ENCODE data around the gene NCBP1. TPM values are rescaled to one million over a fixed set of nuclear protein-coding genes. Genes with fewer than 3 reads are reported as not detected.
A peak's percentile ranks its signal among the peaks of the same experiment; 100 is the strongest.

Gene NCBP1
- total and polyA plus RNA-seq, 2 of the 4 experiments (the other 2 are of a cell fraction), result 17.8 to 46.4 TPM

DNA sequence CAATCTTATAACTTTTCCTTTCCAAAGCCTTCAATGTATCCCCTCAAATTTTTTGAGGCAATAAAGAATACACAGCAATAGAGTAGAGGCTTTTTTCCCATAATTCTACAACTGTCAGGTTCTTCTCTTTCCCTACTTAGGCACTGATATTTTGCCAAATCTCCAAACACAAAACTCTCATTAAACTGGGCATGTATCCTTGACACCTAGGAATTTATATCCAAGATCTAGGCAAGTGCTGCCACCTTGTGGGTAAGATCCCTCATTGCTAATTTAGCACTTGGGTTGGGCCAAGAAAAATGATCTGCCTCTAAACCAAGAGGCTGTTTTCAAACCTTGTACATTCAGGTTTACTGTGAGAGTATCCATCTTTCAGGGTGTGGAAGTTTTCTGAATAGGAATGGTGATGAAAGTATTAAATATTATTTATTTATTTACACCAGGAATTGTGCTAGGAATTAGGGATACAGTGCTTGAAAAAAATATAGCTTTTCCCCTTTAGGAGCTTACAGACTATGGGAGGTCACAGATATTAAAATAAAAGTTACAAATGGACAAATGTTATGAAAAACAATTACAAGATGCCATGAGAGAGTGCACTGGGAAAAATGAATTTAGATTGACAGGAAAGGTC, 18.1 kb upstream of the NCBP1 start:
- Histone ChIP-seq H3K4ac (ENCODE audit: low read depth, low read length) (no peak overlapping the region), H2BK5ac (ENCODE audit: low read depth, low read length, poor library complexity, severe bottlenecking) (no peak overlapping the region), H3K27me3 (ENCODE audit: control insufficient read depth, insufficient read depth, low read length) (no peaks in the 10 kb centered on the region), H2BK20ac (ENCODE audit: low read depth, low read length) (no peak overlapping the region), H4K8ac (ENCODE audit: low read depth in 2 of 2, low read length in 2 of 2) (no peak overlapping the region), H3K4me1 (ENCODE audit: control insufficient read depth, insufficient read depth, low read length) (no peaks in the 10 kb centered on the region), H3K4me2 (ENCODE audit: low read depth, low read length) (no peak overlapping the region), H2BK120ac (ENCODE audit: low read depth, low read length) (no peak overlapping the region), H4K91ac (ENCODE audit: insufficient read depth, low read depth, low read length) (no peak overlapping the region), H2AK5ac (ENCODE audit: low read depth, low read length) (no peak overlapping the region), H3K23ac (ENCODE audit: low read depth, low read length) (no peak overlapping the region), H4K5ac (ENCODE audit: low read depth, low read length) (no peak overlapping the region), H3K56ac (ENCODE audit: extremely low read depth, insufficient read depth, low read length) (no peak overlapping the region), H3K14ac (replicated peaks; ENCODE audit: low read depth, low read length) (no peak overlapping the region), H3K4me3 (ENCODE audit: insufficient read depth, low read depth, low read length) (no peak overlapping the region), H2BK15ac (ENCODE audit: low read depth, low read length) (no peak overlapping the region), H4K20me1 (ENCODE audit: insufficient read depth, low read length) (no peaks in the 10 kb centered on the region), H3K79me1 (ENCODE audit: low read depth in 1 of 2, low read length in 2 of 2) (no peaks in the 10 kb centered on the region), H2AK9ac (replicated peaks; ENCODE audit: low read depth, low read length, poor library complexity) (no peak overlapping the region), H2AFZ (replicated peaks; ENCODE audit: low read length, poor library complexity) (no peak overlapping the region), H3K9me1 (ENCODE audit: insufficient read depth, low read length) (no peaks in the 10 kb centered on the region), H3K36me3 (ENCODE audit: control insufficient read depth, insufficient read depth, low read length) (peaks cover 14% of the 10 kb centered on the region), H3K9me3 (ENCODE audit: control insufficient read depth, insufficient read depth, low read length) (no peaks in the 10 kb centered on the region), H3K9ac (ENCODE audit: low read depth, low read length) (no peak overlapping the region), H3K18ac (ENCODE audit: low read depth, low read length) (no peak overlapping the region), H3K27ac (ENCODE audit: insufficient read depth, low read length) (no peak overlapping the region)
- intact Hi-C loops (cut with micrococcal nuclease) (loop anchor here (1.0 kb wide), 4 partner anchors 17 to 228 kb away; no protein-coding TSS in a partner anchor), in situ Hi-C loops (cut with MboI; ENCODE audit: low sequenced_read_pairs) (loop anchor here (5.0 to 10.0 kb wide), 2 partner anchors 148 to 751 kb away; no protein-coding TSS in a partner anchor), dilution Hi-C loops (cut with HindIII; ENCODE audit: low sequenced_read_pairs, unreplicated experiment) (no loop called here)
- peak; percentile 88 for ATAC-seq (ENCODE audit: low read depth)
- POLR2A ChIA-PET (ENCODE audit: unreplicated experiment), result no interaction called here
- CTCF ChIA-PET, result interaction anchor here (0.6 to 2.3 kb wide), 16 partner anchors 9 to 206 kb away, joined by 3 to 43 read pairs (median 3); partner anchors contain the start of gene TMOD1
- BruUV-seq (replicated peaks), result no TSS peak
- peak; percentile 54 for DNase-seq
- TF ChIP-seq, protein P1, sequence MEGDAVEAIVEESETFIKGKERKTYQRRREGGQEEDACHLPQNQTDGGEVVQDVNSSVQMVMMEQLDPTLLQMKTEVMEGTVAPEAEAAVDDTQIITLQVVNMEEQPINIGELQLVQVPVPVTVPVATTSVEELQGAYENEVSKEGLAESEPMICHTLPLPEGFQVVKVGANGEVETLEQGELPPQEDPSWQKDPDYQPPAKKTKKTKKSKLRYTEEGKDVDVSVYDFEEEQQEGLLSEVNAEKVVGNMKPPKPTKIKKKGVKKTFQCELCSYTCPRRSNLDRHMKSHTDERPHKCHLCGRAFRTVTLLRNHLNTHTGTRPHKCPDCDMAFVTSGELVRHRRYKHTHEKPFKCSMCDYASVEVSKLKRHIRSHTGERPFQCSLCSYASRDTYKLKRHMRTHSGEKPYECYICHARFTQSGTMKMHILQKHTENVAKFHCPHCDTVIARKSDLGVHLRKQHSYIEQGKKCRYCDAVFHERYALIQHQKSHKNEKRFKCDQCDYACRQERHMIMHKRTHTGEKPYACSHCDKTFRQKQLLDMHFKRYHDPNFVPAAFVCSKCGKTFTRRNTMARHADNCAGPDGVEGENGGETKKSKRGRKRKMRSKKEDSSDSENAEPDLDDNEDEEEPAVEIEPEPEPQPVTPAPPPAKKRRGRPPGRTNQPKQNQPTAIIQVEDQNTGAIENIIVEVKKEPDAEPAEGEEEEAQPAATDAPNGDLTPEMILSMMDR (conservative IDR thresholded peaks at IDR 0.05; ENCODE audit: low read depth, low read length), result peak; percentile 79
- TF ChIP-seq SMC3 (IDR thresholded peaks at IDR 0.05; ENCODE audit: low read depth, low read length) (peak; percentile 77), NFE2L2 (IDR thresholded peaks at IDR 0.05; ENCODE audit: low read depth, low read length) (no peak), RAD21 (IDR thresholded peaks at IDR 0.05; ENCODE audit: low read length) (peak; percentile 73)
